OCI-LY1 (cell line): ENCODE results near the gene MEMO1.
A peak's percentile ranks its signal among the peaks of the same experiment; 100 is the strongest.
"Not testable (repeated sequence)": the region's sequence is repeated elsewhere in the genome, so short reads cannot be mapped to it uniquely, and the experiment has no call there.

Experiments
- H2AFZ ChIP-seq: fragments of 200-600 bp; sonication (generic), shearing (Covaris generic); 2 replicates; pipeline ENCODE4 v1.6.0; 2014; ENCODE audit warnings: antibody characterized with exemption, mild to moderate bottlenecking, low read length
- H3F3A ChIP-seq: fragments of 200-600 bp; sonication (generic), shearing (Covaris generic); 2 replicates; pipeline ENCODE4 v1.6.0; 2014; ENCODE audit warnings: mild to moderate bottlenecking, antibody characterized with exemption, low read length, moderate library complexity; ENCODE audit not compliant: insufficient read depth
- H3K27ac ChIP-seq: fragments of 200-600 bp; sonication (generic); 2 replicates; pipeline ENCODE4 v1.5.1; 2014; ENCODE audit warnings: low read length, mixed run types, mild to moderate bottlenecking, low read depth; ENCODE audit not compliant: poor library complexity, severe bottlenecking
- H3K27me3 ChIP-seq: fragments of 200-600 bp; sonication (generic); 2 replicates; pipeline ENCODE4 v1.6.0; 2014; ENCODE audit warnings: antibody characterized with exemption, mild to moderate bottlenecking, low read length, moderate library complexity; ENCODE audit not compliant: insufficient read depth
- H3K36me3 ChIP-seq: fragments of 200-600 bp; sonication (generic); 2 replicates; pipeline ENCODE4 v1.6.1; 2014; ENCODE audit warnings: mild to moderate bottlenecking, antibody characterized with exemption, low read length, moderate library complexity, mixed read lengths; ENCODE audit not compliant: insufficient read depth
- H3K4me1 ChIP-seq: fragments of 200-600 bp; sonication (generic); 2 replicates; pipeline ENCODE4 v1.5.1; 2014; ENCODE audit warnings: mild to moderate bottlenecking, low read length, moderate library complexity; ENCODE audit not compliant: insufficient read depth, severe bottlenecking
- H3K4me2 ChIP-seq: fragments of 200-600 bp; sonication (generic), shearing (Covaris generic); 2 replicates; pipeline ENCODE4 v1.6.1; 2014; ENCODE audit warnings: low read length
- H3K4me3 ChIP-seq: fragments of 200-600 bp; sonication (generic); 2 replicates; pipeline ENCODE4 v1.5.1; 2014; ENCODE audit warnings: low read length, low read depth, mild to moderate bottlenecking, mixed read lengths; ENCODE audit not compliant: poor library complexity, severe bottlenecking
- H3K79me2 ChIP-seq: fragments of 200-600 bp; shearing (Covaris generic); 2 replicates; pipeline ENCODE4 v1.6.1; 2016; ENCODE audit warnings: mixed run types, low read length, mixed read lengths; ENCODE audit not compliant: insufficient read depth
- H3K9ac ChIP-seq: fragments of 200-600 bp; sonication (generic), shearing (Covaris generic); 2 replicates; pipeline ENCODE4 v1.6.1; 2014; ENCODE audit warnings: mild to moderate bottlenecking, low read length, mixed read lengths
- H3K9me2 ChIP-seq: fragments of 200-600 bp; sonication (generic), shearing (Covaris generic); 2 replicates; pipeline ENCODE4 v1.6.1; 2014; ENCODE audit warnings: low read depth, mild to moderate bottlenecking, low read length, mixed read lengths
- H3K9me3 ChIP-seq: fragments of 200-600 bp; shearing (Covaris generic); 2 replicates; pipeline ENCODE4 v1.6.1; 2014; ENCODE audit warnings: low read length, mixed read lengths
- H4K20me1 ChIP-seq: fragments of 200-600 bp; sonication (generic), shearing (Covaris generic); 2 replicates; pipeline ENCODE4 v1.6.0; 2016; ENCODE audit warnings: mild to moderate bottlenecking, low read length; ENCODE audit not compliant: insufficient read depth
- CTCF ChIP-seq: fragments of 200-600 bp; sonication (generic), shearing (Covaris generic); IDR thresholded peaks from 2 replicates; pipeline ENCODE4 v1.5.1; 2017; ENCODE audit warnings: mild to moderate bottlenecking, antibody characterized with exemption, low read length, moderate library complexity, mixed read lengths
- EZH2 ChIP-seq: fragments of 200-600 bp; sonication (generic), shearing (Covaris generic); IDR thresholded peaks from 2 replicates; pipeline ENCODE4 v1.8.0; 2017; ENCODE audit warnings: borderline replicate concordance, mixed run types, mild to moderate bottlenecking, antibody characterized with exemption, low read length, moderate library complexity, mixed read lengths

MEMO1 gene

DNA sequence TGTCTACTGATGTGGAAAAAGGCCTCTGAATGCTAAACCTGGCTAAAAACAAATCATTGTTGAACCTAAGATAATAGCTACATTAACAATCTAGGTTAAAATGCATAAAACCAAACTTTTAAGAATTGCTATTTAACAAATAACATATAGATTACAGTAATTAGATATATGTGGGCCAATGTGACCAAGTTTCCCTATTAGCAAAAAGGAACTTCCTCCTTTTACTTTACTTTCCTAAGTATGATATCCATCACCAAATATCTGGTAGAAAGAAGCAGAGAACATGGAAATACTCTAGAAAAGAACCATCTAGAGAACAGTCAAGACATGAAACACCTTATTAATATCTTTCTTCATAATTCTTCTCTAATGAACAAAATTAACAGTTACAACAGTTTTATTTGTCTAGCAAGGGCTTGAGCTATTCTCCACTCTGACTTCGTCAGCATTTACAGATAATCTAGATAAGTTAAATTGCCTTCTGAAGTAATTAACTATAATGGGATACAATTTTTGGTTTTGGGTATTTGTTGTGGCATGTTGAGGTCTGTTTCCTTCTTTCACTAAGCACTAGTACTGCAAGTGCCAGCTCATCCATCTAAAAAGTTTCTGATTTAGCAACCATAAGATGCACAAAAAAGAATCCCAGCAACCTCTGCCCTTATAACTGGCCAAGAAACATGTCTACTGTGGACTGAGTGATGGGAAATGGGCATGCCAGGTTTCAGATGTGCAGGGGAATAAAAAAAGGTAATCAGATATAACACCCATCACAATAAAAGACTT is 53.3 kb downstream of the MEMO1 start:
- peak overlapping the region; percentile 40 for H3K4me3 ChIP-seq
- H3K9me3 ChIP-seq = no peaks in the 10 kb centered on the region
- peak overlapping the region; percentile 65 for H3K4me2 ChIP-seq
- no peaks in the 10 kb centered on the region for H3K9me2 ChIP-seq
- H3K27ac ChIP-seq = peak overlapping the region; percentile 65
- peaks cover 87% of the 10 kb centered on the region for H3K79me2 ChIP-seq
- no peak overlapping the region for H2AFZ ChIP-seq
- no peaks in the 10 kb centered on the region for H3F3A ChIP-seq
- no peaks in the 10 kb centered on the region for H3K27me3 ChIP-seq
- TF ChIP-seq EZH2 (no peak), CTCF (no peak)
- 0 out of 2 replicates have a peak, but pooled peaks cover 7% of the 10 kb centered on the region for H3K36me3 ChIP-seq
- H3K4me1 ChIP-seq = peaks cover 67% of the 10 kb centered on the region
- peak overlapping the region; percentile 28; the same call in 1 of the 2 replicates for H3K9ac ChIP-seq
- H4K20me1 ChIP-seq = no peaks in the 10 kb centered on the region

DNA sequence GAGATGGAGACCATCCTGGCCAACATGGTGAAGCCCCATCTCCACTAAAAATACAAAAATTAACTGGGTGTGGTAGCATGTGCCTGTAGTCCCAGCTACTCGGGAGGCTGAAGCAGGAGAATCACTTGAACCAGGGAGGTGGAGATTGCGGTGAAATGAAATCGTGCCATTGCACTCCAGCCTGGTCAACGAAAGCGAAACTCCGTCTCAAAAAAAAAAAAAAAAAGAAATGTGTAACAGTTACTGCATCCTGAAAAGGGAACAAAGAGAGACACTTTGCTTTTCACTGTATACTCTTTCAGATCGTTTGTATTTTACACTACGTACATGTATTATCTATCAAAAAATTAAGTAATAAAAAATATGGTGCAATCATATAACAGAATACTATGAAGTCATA is 53.9 kb downstream of the MEMO1 start:
- Histone ChIP-seq H3K4me2 (peak overlapping the region; percentile 65), H3K27ac (peak overlapping the region; percentile 65), H3K79me2 (peaks cover 87% of the 10 kb centered on the region), H3K9ac (peak overlapping the region; percentile 28; the same call in 1 of the 2 replicates), H3K4me3 (peak overlapping the region; percentile 40), H3K4me1 (peaks cover 63% of the 10 kb centered on the region)
- H2AFZ ChIP-seq, H4K20me1 ChIP-seq, H3K36me3 ChIP-seq, H3F3A ChIP-seq, H3K9me3 ChIP-seq, H3K9me2 ChIP-seq, H3K27me3 ChIP-seq: not testable (repeated sequence)

DNA sequence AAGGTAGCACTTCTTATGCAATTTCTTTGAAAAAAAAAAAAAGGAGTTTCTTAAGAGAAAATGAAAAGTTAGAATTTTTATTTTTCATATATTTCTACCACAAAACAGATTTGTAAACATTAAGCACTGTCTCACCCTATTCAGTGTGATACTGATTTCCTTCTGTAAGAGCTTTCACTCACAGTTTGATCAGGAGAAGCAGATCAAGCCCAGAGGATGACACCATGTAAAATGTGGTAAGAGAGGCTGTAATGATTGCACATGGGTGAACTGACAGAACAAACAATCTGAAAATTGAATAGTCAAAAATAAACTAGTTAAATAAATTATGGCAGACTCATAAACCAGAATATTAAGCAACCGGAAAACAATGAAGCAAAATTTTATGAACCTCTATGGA is 54.5 kb downstream of the MEMO1 start:
- no peak overlapping the region; the same call in 1 of the 2 replicates for H3K9ac ChIP-seq
- peak overlapping the region; percentile 65 for H3K27ac ChIP-seq
- H3K4me1 ChIP-seq = peaks cover 56% of the 10 kb centered on the region
- H3K9me3 ChIP-seq = no peaks in the 10 kb centered on the region
- H3K4me2 ChIP-seq = peak overlapping the region; percentile 65; the same call in 1 of the 2 replicates
- H3K9me2 ChIP-seq = no peaks in the 10 kb centered on the region
- no peaks in the 10 kb centered on the region for H3F3A ChIP-seq
- 0 out of 2 replicates have a peak, but pooled peaks cover 7% of the 10 kb centered on the region for H3K36me3 ChIP-seq
- H3K79me2 ChIP-seq = peaks cover 86% of the 10 kb centered on the region
- H2AFZ ChIP-seq = no peak overlapping the region
- H3K4me3 ChIP-seq = no peak overlapping the region
- TF ChIP-seq EZH2 = no peak
- no peak for TF ChIP-seq CTCF
- H4K20me1 ChIP-seq = no peaks in the 10 kb centered on the region
- H3K27me3 ChIP-seq = no peaks in the 10 kb centered on the region

GRCh38 chr2:31953095-31953494 is 57.7 kb downstream of the MEMO1 start:
- not testable (repeated sequence) for H3K9me2 ChIP-seq, H3K36me3 ChIP-seq, H3F3A ChIP-seq, H3K4me2 ChIP-seq, H2AFZ ChIP-seq, H3K27ac ChIP-seq, H4K20me1 ChIP-seq, H3K4me3 ChIP-seq, H3K27me3 ChIP-seq, H3K9ac ChIP-seq, H3K9me3 ChIP-seq
- peaks cover 25% of the 10 kb centered on the region for H3K4me1 ChIP-seq
- H3K79me2 ChIP-seq = peaks cover 80% of the 10 kb centered on the region
